Thyroid gland (tissue), 4 donors: ENCODE results near the gene DTX3.

Experiments
- POLR2A ChIP-seq, 2 donors: fragments of 450-650 bp; IDR thresholded peaks; one replicate each; pipeline ENCODE4 v1.6.1; 2017; ENCODE audit warnings: antibody characterized with exemption in 2 of 2, mild to moderate bottlenecking in 2 of 2, moderate library complexity in 1 of 2
- TF ChIP-seq, protein P1 (sequence below), 6 experiments: fragments of 200-600 bp in 3 of 6; fragments of 450-650 bp in 3 of 6; sonication (generic) in 3 of 6; IDR thresholded peaks; one replicate each; pipeline ENCODE4 v1.5.1; 2016 to 2019; ENCODE audit warnings: antibody characterized with exemption in 6 of 6, mild to moderate bottlenecking in 2 of 6, inconsistent platforms in 1 of 6, moderate library complexity in 1 of 6

DNA sequence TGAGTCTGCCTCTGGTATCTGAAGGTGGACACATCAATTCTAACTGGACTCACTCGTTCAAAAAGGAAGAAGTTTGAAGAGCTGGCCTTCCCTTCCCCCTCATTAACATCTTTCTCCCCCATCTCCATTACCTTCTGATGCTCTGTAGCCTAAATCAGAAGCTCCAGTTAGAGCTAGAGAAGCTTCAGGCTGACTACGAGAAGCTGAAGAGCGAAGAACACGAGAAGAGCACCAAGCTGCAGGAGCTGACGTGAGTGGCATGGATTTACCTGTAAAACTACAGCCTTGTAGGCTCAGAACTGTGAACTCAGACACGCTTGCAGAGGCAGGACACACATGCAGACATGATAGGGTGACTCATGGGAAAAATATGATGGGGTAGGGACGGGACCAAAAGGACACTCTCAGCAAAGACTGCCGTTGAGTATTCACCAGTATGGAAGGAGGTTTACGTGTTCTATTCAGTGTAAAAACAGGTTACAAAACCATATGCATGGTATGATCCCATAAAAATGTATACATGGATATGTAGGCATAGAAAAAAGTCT is 27.9 kb upstream of the DTX3 start:
- TF ChIP-seq, protein P1, sequence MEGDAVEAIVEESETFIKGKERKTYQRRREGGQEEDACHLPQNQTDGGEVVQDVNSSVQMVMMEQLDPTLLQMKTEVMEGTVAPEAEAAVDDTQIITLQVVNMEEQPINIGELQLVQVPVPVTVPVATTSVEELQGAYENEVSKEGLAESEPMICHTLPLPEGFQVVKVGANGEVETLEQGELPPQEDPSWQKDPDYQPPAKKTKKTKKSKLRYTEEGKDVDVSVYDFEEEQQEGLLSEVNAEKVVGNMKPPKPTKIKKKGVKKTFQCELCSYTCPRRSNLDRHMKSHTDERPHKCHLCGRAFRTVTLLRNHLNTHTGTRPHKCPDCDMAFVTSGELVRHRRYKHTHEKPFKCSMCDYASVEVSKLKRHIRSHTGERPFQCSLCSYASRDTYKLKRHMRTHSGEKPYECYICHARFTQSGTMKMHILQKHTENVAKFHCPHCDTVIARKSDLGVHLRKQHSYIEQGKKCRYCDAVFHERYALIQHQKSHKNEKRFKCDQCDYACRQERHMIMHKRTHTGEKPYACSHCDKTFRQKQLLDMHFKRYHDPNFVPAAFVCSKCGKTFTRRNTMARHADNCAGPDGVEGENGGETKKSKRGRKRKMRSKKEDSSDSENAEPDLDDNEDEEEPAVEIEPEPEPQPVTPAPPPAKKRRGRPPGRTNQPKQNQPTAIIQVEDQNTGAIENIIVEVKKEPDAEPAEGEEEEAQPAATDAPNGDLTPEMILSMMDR (IDR thresholded peaks at IDR 0.05): no peak
- no peak for TF ChIP-seq POLR2A (IDR thresholded peaks at IDR 0.05)
